ENCODE measurements around the gene PIGZ.

- no peak for TF ChIP-seq CTCF (IDR thresholded peaks at IDR 0.05; ENCODE audit: poor library complexity)
- no peak for TF ChIP-seq EZH2 (IDR thresholded peaks at IDR 0.05; ENCODE audit: borderline replicate concordance)
- no peak for TF ChIP-seq EZH2phosphoT487 (IDR thresholded peaks at IDR 0.05; ENCODE audit: low read depth, severe bottlenecking, unreplicated experiment)
Measured at GRCh38 chr3:197003461-197004385, 35.1 kb upstream of the PIGZ start.

All from hepatocyte (in vitro differentiated cells).